Measurements from ENCODE around the gene POLR1G.

- TF ChIP-seq JUND (IDR thresholded peaks at IDR 0.05; ENCODE audit: borderline replicate concordance, low read depth, low read length) (no peak), JUND (tag; IDR thresholded peaks at IDR 0.05; ENCODE audit: borderline replicate concordance, low read depth, low read length) (no peak), PRMT5 (CRISPR knock-in tag; IDR thresholded peaks at IDR 0.05) (no peak), PTBP1 (IDR thresholded peaks at IDR 0.05; ENCODE audit: low read depth, low read length) (no peak), KAT2B (IDR thresholded peaks at IDR 0.05; ENCODE audit: low read depth, low read length) (no peak), MAX (CRISPR knock-in tag; IDR thresholded peaks at IDR 0.05) (no peak), WHSC1 (IDR thresholded peaks at IDR 0.05; ENCODE audit: low read length) (no peak)
Measured at GRCh38 chr19:45420871-45421270, 14.4 kb downstream of the POLR1G start.

All from K562 (cell line).